NCI-H2196 (cell line): ENCODE data around the gene PRR23B.
"Not testable (repeated sequence)": the region's sequence is repeated elsewhere in the genome, so short reads cannot be mapped to it uniquely, and the experiment has no call there.

Experiments used
- DNase-seq: peaks from one replicate; lab custom pipeline; 2025; ENCODE audit not compliant: unreplicated experiment; lab: John Stamatoyannopoulos, UW

The PRR23B gene

GRCh38 chr3:139020868-139021234 lies at the start of gene PRR23B:
PRR23B (minus strand) TSS chr3:139020926; CDS start chr3:139020661, 265 bp downstream.
- DNase-seq, result no peak

GRCh38 chr3:139062918-139063317 lies 42.2 kb upstream of the PRR23B start:
- no peak for DNase-seq

- DNase-seq, result no peak
Measured at GRCh38 chr3:139052802-139053600, 32.3 kb upstream of the PRR23B start.

- DNase-seq, result no peak
Measured at GRCh38 chr3:139044366-139045210, 23.9 kb upstream of the PRR23B start, which contains the start of gene PRR23C. PRR23C (minus strand) TSS chr3:139044892; CDS start chr3:139044620, 272 bp downstream.

GRCh38 chr3:139043554-139044365 lies 23.0 kb upstream of the PRR23B start:
- DNase-seq, result no peak

GRCh38 chr3:139037478-139037877 lies 16.8 kb upstream of the PRR23B start:
- no peak for DNase-seq

- DNase-seq, result no peak
Measured at GRCh38 chr3:139032326-139033002, 11.7 kb upstream of the PRR23B start.

- not testable (repeated sequence) for DNase-seq
Measured at GRCh38 chr3:139030576-139030975, 9.8 kb upstream of the PRR23B start.

GRCh38 chr3:139024968-139025367 lies 4.2 kb upstream of the PRR23B start:
- no peak for DNase-seq

- no peak for DNase-seq
Measured at GRCh38 chr3:139020036-139020867, 474 bp downstream of the PRR23B start.

GRCh38 chr3:139016430-139017048 lies 4.2 kb downstream of the PRR23B start:
- peak; percentile 4 for DNase-seq

- no peak for DNase-seq
Measured at GRCh38 chr3:139006051-139006716, 14.5 kb downstream of the PRR23B start, which contains the start of gene PRR23A. PRR23A (minus strand) TSS chr3:139006268; CDS start chr3:139006268, 0 bp downstream.

- no peak for DNase-seq
Measured at GRCh38 chr3:139005356-139005993, 15.3 kb downstream of the PRR23B start.

GRCh38 chr3:138995706-138996105 lies 25.0 kb downstream of the PRR23B start:
- DNase-seq, result no peak

GRCh38 chr3:138987181-138987580 lies 33.5 kb downstream of the PRR23B start:
- DNase-seq, result no peak

GRCh38 chr3:138985932-138986331 lies 34.8 kb downstream of the PRR23B start:
- no peak for DNase-seq

GRCh38 chr3:138984816-138985215 lies 35.9 kb downstream of the PRR23B start:
- DNase-seq, result no peak

GRCh38 chr3:138976047-138976446 lies 44.7 kb downstream of the PRR23B start:
- no peak for DNase-seq
